GM21367 (cell line): ENCODE measurements around the gene ZNF518A.
A peak's percentile ranks its signal among the peaks of the same experiment; 100 is the strongest.

Experiments
- ATAC-seq: cut with Tn5 transposase; IDR thresholded peaks from one replicate; pipeline ENCODE4 v1.9.1; 2021; ENCODE audit not compliant: unreplicated experiment

ZNF518A gene, protein sequence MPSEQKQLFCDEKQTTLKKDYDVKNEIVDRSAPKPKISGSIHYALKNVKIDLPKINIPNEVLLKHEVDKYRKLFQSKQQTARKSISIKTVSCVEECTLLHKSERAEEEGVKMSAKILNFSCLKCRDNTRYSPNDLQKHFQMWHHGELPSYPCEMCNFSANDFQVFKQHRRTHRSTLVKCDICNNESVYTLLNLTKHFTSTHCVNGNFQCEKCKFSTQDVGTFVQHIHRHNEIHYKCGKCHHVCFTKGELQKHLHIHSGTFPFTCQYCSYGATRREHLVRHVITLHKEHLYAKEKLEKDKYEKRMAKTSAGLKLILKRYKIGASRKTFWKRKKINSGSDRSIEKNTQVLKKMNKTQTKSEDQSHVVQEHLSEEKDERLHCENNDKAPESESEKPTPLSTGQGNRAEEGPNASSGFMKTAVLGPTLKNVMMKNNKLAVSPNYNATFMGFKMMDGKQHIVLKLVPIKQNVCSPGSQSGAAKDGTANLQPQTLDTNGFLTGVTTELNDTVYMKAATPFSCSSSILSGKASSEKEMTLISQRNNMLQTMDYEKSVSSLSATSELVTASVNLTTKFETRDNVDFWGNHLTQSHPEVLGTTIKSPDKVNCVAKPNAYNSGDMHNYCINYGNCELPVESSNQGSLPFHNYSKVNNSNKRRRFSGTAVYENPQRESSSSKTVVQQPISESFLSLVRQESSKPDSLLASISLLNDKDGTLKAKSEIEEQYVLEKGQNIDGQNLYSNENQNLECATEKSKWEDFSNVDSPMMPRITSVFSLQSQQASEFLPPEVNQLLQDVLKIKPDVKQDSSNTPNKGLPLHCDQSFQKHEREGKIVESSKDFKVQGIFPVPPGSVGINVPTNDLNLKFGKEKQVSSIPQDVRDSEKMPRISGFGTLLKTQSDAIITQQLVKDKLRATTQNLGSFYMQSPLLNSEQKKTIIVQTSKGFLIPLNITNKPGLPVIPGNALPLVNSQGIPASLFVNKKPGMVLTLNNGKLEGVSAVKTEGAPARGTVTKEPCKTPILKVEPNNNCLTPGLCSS (N-terminal part only)

DNA sequence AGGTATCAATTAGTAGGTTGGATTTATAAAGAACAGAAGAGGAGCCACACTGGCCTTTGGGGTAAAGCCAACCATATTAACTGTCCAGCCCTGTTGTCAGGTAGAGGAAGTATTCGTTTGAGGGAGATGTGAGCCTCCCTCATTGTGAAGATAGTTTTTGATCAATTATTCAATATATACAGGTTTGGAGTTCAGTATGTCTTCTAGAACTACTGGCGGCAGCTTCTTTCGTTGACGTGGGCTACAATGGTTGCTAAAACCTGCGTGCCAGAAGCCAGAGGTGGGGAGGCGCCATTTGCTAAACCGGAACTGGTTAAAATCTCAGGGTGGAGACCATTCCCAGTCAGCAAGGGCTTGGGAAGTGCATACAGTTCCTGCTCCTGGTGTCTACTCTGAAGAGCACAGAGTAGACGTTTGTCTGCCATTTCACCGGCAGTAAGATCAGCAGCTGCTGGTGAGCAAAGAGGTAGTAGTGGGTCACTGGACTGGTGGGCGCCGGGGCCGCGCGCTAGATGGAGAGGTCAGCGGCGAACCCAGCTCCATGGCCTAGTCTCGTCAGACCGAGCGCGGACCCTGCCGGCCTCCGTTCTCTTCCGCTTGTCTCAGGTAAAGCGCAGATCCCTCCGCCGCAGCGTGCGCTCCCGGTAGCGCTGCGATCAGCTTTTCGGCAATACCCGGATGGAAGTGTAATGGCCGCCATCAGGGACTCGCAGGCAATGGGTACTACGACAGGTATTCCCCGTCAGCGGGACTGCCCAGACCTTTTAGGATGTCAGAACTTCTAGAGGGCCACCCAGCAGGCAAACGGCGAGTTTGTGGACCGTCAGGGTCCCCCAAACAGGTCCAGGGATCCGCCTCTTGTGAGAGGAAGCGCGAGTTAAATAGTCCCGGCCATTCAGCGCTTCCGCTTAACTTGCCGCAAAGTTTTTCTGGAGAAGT, at the start of gene ZNF518A:
TSS of gene ZNF518A (plus strand) at position 911 of the 939 bp plus-strand sequence. CDS start 26,026 bp downstream, outside the sequence.
- ATAC-seq = peak; percentile 52

DNA sequence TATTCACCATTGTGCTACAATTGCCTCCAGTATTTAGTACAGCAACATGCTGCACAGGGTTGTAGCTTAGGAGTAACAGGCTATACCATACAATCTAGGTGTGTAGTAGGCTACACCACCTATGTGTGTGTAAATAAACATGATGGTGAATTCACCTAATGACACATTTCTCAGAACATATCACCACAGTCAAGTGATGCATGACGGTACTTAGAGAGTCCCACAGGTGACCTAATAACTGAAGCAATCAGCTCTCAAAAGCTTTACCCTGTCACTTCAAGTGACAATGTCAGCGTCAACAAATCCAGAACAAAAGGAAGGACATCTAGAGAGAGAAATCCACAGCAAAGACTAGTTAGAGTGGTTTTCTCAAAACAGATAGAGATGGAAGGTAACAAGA, 47.9 kb upstream of the ZNF518A start:
- ATAC-seq = no peak

DNA sequence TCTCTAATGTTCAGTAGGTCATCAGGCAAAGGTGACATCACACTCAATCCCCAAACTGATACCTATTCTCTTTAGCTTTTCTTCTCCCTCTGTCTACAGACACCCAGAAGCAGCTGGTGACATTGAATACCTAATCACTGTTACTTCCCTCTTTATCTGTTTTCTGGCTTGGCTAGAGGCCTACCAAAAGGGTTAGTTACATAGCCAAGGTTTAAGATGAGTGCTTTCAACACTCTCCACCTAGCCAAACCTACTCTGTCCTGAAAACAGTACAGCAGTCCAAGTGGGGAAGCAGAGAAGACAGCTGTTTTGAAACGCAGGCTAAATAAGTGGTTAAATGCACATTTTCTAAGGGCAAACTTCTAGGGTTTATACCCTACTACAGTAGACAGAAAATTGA, 47.3 kb upstream of the ZNF518A start:
- no peak for ATAC-seq

DNA sequence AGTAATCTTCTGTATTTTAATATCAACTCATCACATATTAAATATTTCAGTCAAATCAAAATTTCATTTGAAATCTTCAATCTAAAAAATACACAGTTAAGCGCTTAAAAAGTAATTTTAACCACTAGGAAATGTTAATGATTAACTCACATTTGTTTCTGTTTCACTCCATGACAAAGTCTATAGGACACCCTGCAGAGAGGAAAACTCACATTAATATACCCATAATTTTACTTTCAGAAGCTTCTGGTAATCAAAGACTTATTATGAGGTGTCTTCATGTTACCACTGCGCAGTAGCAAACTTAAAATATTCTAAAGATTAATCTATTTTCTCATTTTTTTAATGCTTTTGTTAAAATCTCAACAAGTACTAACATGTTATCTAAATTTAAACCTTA, 41.0 kb upstream of the ZNF518A start:
- ATAC-seq = no peak

DNA sequence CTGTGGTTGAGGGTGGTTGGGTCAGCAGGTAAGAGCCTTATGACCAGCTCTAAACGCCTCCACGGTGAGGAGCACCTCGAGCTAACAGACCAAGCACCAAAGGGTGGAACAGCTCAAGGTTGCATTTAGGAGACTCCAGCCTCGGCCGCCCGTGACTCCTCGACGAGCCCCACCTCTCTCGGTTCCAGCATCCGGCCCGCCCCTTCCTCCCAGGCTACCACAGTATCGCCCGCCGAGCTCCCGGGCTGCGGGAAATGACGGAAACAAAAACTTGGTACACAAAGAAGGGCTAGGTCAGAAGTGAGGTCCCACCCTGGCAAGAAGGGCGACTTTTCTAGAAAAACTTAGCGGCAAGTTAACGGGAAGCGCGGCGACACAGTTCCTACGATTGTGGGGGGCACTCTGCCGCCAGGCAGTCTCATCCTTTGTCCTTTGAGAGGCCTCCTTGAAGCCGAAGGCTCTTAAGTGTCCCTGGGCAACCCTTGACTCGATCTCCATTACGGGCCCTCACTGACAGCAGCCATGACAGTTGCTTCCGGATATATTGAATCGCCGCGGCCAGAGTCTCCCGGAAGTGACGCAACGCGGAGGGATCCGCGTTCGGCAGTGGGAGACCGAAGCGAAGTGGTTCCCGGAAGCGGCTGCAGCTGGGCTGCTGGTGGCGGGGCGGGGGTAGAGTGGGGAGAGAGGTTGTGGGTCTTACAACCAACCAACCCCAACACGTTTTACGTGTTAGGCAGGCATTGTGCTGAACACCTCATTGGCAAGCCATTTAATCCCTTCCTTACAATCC, 40.2 kb upstream of the ZNF518A start:
- peak; percentile 81 for ATAC-seq

DNA sequence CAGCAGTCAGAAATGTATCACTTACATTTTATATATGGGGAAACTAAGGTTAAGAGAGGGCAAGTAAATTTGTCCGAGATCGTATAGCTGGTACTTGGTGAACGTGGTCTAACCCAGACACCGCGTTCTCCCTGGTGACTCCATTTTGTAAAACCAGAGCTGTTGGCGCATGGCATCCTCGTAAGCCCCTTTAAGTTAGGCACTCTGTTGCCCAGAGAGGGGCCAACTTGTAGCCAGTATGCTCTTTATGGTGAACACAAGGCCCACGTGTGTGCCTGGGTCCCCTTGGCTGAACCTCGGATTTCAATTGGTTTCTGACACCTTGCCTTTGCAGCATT, 39.7 kb upstream of the ZNF518A start:
- ATAC-seq = no peak

DNA sequence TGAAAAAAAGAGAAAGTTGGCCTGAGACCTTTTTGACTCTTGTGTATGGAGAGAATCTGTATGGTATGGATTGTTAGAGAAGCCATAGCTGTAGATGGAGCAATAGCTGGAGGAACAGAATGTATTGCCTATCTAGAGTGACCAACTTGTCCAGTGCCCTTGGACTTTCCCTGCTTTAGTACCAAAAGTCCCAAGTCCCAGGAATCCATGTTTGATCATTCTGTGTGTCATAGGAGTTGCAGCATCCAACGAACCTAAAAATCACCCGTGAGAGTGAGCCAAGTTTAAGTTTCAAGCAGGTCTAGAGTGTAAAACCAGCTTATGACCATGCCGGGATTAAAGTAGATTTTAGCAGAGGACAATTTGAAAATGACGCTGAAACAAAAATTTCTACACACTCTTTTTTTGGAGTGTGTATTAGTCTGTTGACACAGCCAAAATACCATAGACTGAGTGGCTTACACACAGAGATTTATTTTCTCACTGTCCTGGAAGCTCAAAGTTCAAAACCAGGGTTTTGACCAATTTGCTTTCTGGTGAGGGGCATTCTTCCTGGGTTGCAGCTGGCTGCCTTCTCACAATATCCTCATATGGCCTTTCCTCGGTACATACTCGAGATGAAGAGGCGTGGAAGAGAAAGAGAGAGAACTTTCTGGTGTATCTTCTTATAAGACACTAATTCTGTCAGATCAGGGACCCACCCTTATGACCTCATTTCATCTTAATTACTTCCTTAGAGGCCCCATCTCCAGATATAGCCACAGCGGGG, 36.9 kb upstream of the ZNF518A start:
- ATAC-seq = no peak

DNA sequence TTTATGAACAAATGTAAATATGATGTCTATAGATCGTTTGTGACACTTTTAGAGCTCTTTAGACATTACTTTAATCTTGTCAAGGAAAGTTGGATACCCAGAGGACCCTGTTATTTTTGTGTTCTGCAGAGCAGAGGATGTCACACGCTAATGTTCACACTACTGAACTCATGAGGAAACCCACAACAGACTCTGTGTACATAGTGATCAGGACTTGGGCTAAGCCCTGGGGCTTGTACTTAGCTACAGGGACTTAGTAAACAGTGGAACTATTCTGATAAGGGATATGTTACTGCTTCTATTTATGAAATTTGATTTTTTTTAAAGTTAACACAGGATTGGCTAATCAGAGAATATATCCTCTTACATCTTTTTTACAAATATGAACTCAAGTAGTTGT, 36.1 kb upstream of the ZNF518A start:
- ATAC-seq = no peak

DNA sequence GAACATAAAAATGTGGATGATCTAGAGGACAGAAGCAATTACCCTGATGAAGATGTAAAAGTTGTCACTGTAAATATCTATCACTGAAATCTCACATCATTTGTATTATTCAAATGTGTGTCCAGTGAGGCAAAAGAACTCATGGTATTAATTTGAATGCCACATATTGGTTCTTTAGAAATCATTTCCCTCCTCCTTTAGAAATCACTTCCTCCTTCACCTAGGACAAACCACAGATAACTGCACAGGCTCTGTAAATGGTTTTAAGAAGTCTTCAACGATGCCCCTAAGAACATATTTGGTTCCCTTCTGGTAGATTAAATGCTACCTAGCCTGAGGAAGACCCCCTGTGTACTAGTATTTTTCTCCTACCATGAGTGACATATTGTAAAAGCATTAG, 33.1 kb upstream of the ZNF518A start:
- ATAC-seq = no peak

DNA sequence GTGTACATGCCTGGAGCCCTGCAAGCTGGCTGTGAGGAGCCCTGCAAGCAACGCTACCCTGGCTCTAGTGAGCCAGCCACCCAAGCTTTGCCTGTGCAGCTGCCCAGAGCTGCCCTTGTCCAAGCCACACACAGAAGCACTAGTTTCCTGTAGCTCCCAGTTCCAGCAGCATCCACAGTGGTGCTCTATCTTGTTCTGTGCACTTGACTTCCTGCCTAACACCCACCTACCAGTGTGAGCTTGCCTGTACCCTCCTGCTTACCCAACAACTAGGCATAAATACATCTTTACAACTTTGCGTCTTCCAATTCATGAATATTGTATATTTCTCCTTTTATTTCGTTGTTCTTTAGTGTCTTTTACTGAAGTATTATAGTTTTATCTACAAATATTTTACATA, 32.2 kb upstream of the ZNF518A start:
- ATAC-seq = no peak

DNA sequence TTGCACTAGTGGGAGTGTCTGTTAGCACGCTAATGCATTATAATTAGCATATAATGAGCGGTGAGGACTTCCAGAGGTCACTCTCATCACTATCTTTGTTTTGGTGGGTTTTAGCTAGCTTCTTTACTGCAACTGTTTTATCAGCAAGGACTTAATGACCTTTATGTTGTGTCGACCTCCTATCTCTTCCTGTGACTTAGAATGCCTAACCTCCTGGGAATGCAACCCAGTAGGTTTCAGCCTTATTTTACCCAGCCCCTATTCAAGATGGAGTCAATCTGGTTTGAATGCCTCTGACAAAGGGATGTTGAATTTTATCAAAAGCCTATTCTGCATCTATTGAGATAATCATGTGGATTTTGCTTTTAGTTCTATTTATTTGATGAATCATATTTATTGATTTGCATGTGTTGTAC, 22.5 kb upstream of the ZNF518A start:
- no peak for ATAC-seq

DNA sequence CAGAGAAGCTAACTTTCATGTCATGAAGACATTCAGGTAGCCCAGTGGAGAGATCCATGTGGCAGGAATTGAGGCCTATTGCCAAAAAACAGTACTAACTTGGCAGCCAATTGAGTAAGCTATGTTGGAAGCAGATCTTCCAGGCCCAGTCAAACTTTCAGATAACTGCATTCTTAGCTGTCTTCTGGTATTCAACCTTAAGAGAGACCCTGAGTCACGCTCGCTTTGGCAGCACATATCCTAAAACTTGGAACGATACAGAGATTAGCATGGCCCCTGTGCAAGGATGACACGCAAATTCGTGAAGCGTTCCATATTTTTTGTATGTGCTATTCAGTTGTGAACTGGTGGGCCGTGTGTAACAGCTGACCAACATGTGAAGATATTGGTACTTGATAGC, 17.6 kb upstream of the ZNF518A start:
- ATAC-seq = no peak

DNA sequence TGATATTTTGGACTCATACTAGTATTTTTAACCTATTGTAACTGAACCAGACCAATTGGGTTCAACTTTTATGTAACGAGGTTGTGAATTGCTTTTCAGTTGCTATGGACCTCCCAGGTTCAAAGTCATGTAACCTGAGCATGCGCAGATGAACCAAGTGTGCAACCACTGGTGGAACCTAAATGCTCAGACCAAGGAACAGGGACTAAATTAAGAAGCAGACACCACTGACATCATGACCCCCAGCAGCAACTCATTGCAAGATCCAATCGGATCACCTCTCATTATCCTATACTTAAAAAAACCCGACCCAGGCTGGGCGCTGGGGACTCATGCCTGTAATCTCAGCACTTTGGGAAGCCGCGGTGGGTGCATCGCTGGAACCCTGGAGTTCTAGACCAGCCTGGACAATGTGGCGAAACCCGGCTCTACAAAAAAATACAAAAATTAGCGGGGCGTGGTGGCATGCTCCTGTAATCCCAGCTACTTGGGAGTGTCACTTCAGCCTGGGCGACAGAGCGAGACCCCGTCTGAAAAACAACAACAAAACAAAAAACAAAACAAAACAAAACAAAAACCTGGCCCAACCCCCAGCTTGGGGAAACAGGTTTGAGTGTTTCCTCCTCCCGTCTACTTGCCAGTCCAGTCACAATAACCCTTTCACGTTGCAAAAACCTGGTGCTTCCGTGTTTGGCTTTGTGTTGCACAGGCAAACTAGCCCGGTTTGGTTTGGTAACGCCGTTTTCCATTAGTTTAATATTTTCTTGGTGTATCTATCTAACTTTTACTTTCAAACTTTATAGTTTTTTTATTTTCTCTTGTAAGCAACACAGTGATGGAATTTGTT, 11.3 kb upstream of the ZNF518A start:
- no peak for ATAC-seq

DNA sequence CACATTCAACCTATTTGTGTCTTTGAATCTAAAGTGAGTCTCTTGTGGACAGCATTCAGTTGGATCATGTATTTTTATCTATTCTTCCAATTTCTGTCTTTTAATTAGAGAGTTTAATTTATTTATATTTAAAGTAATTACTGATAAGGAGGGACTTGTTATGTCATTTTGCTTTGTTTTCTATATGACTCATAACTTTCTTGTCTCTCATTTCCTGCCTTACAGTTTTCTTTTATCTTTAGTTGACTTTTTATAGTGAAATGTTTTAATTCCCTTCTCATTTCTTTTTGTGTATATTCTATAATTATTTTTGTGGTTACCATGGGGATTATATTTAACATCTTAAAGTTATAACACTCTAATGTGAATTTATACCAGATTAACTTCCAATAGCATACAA, 7.3 kb upstream of the ZNF518A start:
- no peak for ATAC-seq

DNA sequence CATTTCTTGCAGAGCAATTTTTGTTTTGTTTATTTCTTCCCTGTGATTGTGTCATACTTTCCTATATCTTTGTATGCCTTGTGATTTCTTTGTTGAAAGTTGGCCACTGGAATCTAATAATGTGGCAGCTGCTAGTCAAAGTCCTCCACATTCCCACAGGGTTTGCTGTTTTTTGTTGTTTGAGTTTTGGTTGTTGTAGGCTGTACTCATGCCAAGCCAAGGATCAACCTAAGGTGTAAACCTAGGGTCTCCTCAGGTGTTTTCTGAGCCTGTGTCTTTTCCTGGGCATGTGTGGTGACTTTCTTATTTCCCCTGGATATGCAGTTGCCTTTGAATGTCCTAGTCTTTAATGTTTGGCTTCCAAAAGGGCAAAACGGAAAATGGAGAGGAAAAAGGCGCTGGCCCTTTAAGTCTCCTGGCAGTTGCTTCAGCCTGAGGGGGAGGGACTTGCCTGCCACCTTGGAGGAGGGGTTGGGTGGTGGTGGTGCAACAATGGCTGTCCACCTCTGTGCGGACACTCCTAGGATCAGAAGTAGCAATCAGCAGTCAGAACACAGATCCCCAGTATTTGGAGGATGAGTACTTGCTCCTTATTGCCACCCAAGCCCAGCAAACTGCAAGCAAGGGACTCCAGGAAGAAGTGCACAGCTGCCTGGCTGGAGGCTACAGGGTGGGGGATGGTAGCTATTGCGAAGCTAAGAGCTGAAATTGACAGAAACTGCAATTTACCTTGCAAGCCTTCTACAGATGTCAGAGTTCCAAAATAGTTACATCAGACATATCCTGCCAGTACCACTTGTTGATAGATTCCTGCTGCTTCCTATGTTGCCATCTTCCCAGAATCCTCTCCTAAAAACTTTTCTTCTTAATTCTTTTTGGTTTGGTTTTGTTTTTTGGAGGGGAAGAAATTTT, 5.6 kb upstream of the ZNF518A start:
- no peak for ATAC-seq

DNA sequence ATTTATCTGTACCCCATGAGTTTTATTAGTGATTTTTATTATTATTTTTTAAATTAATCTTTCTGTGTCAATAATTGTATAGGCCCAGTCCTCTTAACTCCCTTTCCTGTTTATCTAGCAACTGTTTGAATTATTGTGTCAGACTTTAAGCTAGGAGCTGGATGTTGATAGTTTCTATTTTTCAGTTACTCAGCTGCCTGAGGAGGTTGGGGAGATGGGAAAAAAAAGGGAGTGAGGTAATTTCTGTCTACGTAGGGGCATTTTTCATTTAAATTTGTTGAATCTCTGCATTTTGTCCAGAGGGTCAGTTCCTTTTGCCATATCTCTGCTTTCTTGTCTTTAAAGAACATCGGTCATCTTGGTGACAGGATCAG, 5.0 kb upstream of the ZNF518A start:
- no peak for ATAC-seq

DNA sequence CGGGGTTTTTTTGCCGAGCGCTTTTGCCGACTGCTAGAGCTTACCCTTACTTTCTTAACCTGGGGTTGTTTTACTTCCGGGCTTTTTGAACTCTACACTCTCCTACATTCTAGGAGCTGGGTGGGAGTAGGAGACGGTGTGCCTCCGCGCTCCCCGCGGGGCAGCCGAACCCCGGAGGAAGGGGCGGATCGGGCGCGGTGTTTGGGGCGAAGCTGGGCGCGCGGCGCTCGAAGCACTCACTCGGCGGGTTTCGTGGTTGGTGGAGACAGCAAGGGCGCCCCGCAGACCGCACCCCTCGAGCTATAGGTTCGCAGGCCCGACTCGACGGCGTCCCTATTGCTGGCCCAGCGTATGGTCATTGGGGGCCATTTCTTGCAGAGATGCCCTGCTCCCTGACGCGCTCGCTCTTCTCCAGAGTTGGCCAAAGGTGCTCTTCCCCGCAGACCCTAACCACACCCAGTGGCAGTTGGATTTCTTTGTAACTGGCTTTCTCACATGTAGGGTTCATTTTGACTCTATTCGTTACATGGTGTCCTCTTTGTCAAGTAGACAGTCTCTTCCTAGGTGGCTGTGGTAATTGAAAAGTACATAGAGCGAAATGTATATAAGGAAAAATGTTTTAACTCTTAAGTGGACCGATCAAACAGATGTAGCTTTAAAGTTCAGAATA, 364 bp downstream of the ZNF518A start:
- peak; percentile 60 for ATAC-seq
